ENCODE data around the gene FOLR1.
"Not testable (repeated sequence)": the region's sequence is repeated elsewhere in the genome, so short reads cannot be mapped to it uniquely, and the experiment has no call there.

The FOLR1 gene

GRCh38 chr11:72191961-72192381 is at the start of gene FOLR1:
Gene FOLR1, plus strand, starts transcription at chr11:72192140. Its CDS starts 34 bp downstream, at chr11:72192174.
- no peak for DNase-seq

GRCh38 chr11:72142543-72142942 is 49.4 kb upstream of the FOLR1 start:
- DNase-seq: not testable (repeated sequence)

GRCh38 chr11:72144807-72145565 is 47.0 kb upstream of the FOLR1 start:
- no peak for DNase-seq

GRCh38 chr11:72146625-72147024 is 45.3 kb upstream of the FOLR1 start:
- DNase-seq: no peak

GRCh38 chr11:72150882-72151281 is 41.1 kb upstream of the FOLR1 start:
- DNase-seq: no peak

- not testable (repeated sequence) for DNase-seq
Measured at GRCh38 chr11:72153874-72154273, 38.1 kb upstream of the FOLR1 start.

GRCh38 chr11:72154816-72155215 is 37.1 kb upstream of the FOLR1 start:
- no peak for DNase-seq

GRCh38 chr11:72155751-72156150 is 36.2 kb upstream of the FOLR1 start:
- DNase-seq: no peak

- DNase-seq: no peak
Measured at GRCh38 chr11:72157131-72157530, 34.8 kb upstream of the FOLR1 start.

- DNase-seq: no peak
Measured at GRCh38 chr11:72160319-72160718, 31.6 kb upstream of the FOLR1 start.

- no peak for DNase-seq
Measured at GRCh38 chr11:72162891-72163492, 28.9 kb upstream of the FOLR1 start.

- DNase-seq: not testable (repeated sequence)
Measured at GRCh38 chr11:72164187-72164586, 27.8 kb upstream of the FOLR1 start.

- not testable (repeated sequence) for DNase-seq
Measured at GRCh38 chr11:72169046-72169555, 22.8 kb upstream of the FOLR1 start.

GRCh38 chr11:72169754-72170153 is 22.2 kb upstream of the FOLR1 start:
- not testable (repeated sequence) for DNase-seq

- not testable (repeated sequence) for DNase-seq
Measured at GRCh38 chr11:72172043-72172442, 19.9 kb upstream of the FOLR1 start.

- no peak for DNase-seq
Measured at GRCh38 chr11:72173291-72173690, 18.6 kb upstream of the FOLR1 start.

GRCh38 chr11:72174302-72175070 is 17.5 kb upstream of the FOLR1 start:
- no peak for DNase-seq

- no peak for DNase-seq
Measured at GRCh38 chr11:72177656-72178055, 14.3 kb upstream of the FOLR1 start.

GRCh38 chr11:72179049-72179803 is 12.7 kb upstream of the FOLR1 start:
- DNase-seq: no peak

- no peak for DNase-seq
Measured at GRCh38 chr11:72179804-72180396, 12.0 kb upstream of the FOLR1 start.

GRCh38 chr11:72180892-72181552 is 10.9 kb upstream of the FOLR1 start:
- not testable (repeated sequence) for DNase-seq

- DNase-seq: not testable (repeated sequence)
Measured at GRCh38 chr11:72181553-72181958, 10.4 kb upstream of the FOLR1 start.

Measured in stimulated activated CD8-positive, alpha-beta memory T cell treated with anti-CD3 and anti-CD28 coated beads, Interleukin-4, amount 100 ng/mL, for 48 hours (primary cell).